HG02610 (cell line): Measurements from ENCODE around the gene ZNF70.
"Not testable (repeated sequence)": the region's sequence is repeated elsewhere in the genome, so short reads cannot be mapped to it uniquely, and the experiment has no call there.

ENCODE experiments used
- ATAC-seq: cut with Tn5 transposase; IDR thresholded peaks from one replicate; pipeline ENCODE4 v1.9.1; 2021; ENCODE audit warnings: mild to moderate bottlenecking, moderate library complexity; ENCODE audit not compliant: unreplicated experiment

The ZNF70 gene

GRCh38 chr22:23760056-23760455 is 9.1 kb upstream of the ZNF70 start:
- no peak for ATAC-seq

GRCh38 chr22:23759566-23759965 is 8.7 kb upstream of the ZNF70 start:
- ATAC-seq, result no peak

GRCh38 chr22:23756891-23757290 is 6.0 kb upstream of the ZNF70 start:
- ATAC-seq, result no peak

GRCh38 chr22:23755711-23756110 is 4.8 kb upstream of the ZNF70 start:
- no peak for ATAC-seq

- ATAC-seq, result no peak
Measured at GRCh38 chr22:23754980-23755636, 4.2 kb upstream of the ZNF70 start.

GRCh38 chr22:23754220-23754919 is 3.5 kb upstream of the ZNF70 start, which contains the start of gene VPREB3:
Gene VPREB3, minus strand, starts transcription at chr22:23754425. Its CDS starts 62 bp downstream, at chr22:23754363.
- ATAC-seq, result no peak

GRCh38 chr22:23753385-23753784 is 2.5 kb upstream of the ZNF70 start:
- no peak for ATAC-seq

GRCh38 chr22:23752750-23753149 is 1.8 kb upstream of the ZNF70 start:
- no peak for ATAC-seq

GRCh38 chr22:23752090-23752691 is 1.3 kb upstream of the ZNF70 start:
- ATAC-seq, result no peak

GRCh38 chr22:23751441-23751996 is 607 bp upstream of the ZNF70 start:
- peak; percentile 7 for ATAC-seq

GRCh38 chr22:23750367-23750713 is 572 bp downstream of the ZNF70 start:
- no peak for ATAC-seq

GRCh38 chr22:23749841-23750301 is 1.0 kb downstream of the ZNF70 start:
- ATAC-seq, result no peak

GRCh38 chr22:23745791-23746190 is 5.1 kb downstream of the ZNF70 start:
- no peak for ATAC-seq

GRCh38 chr22:23744485-23744884 is 6.4 kb downstream of the ZNF70 start:
- ATAC-seq, result no peak

GRCh38 chr22:23744001-23744400 is 6.9 kb downstream of the ZNF70 start:
- ATAC-seq, result no peak

- ATAC-seq, result no peak
Measured at GRCh38 chr22:23743303-23743705, 7.6 kb downstream of the ZNF70 start.

- ATAC-seq, result no peak
Measured at GRCh38 chr22:23742505-23743264, 8.2 kb downstream of the ZNF70 start.

GRCh38 chr22:23737696-23738095 is 13.2 kb downstream of the ZNF70 start:
- no peak for ATAC-seq

- ATAC-seq, result not testable (repeated sequence)
Measured at GRCh38 chr22:23728108-23728507, 22.8 kb downstream of the ZNF70 start.

GRCh38 chr22:23722724-23723123 is 28.2 kb downstream of the ZNF70 start:
- ATAC-seq, result no peak

GRCh38 chr22:23722160-23722559 is 28.8 kb downstream of the ZNF70 start:
- no peak for ATAC-seq
